ENCODE results near the gene MACROD2.

- TF ChIP-seq CTCF (IDR thresholded peaks at IDR 0.05) (no peak), ZFX (IDR thresholded peaks at IDR 0.05; ENCODE audit: borderline replicate concordance) (no peak)
These were observed 572.9 kb downstream of the MACROD2 start for GRCh38 chr20:14568225-14568624.
